Panc1 (cell line): ENCODE results near the gene SNRNP25.

Experiments used
- CTCF ChIP-seq: fragments of 450-650 bp; IDR thresholded peaks from 2 replicates; pipeline ENCODE4 v1.5.1; 2017; ENCODE audit warnings: mild to moderate bottlenecking
- POLR2AphosphoS5 ChIP-seq: IDR thresholded peaks from 2 replicates; pipeline ENCODE4 v1.6.1; 2012; ENCODE audit warnings: mild to moderate bottlenecking, low read depth, low read length, moderate library complexity
- SIN3A ChIP-seq: IDR thresholded peaks from 2 replicates; pipeline ENCODE4 v1.6.1; 2012; ENCODE audit warnings: low read depth, mild to moderate bottlenecking, low read length, moderate library complexity, borderline replicate concordance; ENCODE audit not compliant: insufficient read depth
- TF ChIP-seq, protein P1 (sequence below), 2 experiments: IDR thresholded peaks; 2 replicates each; pipeline ENCODE4 v1.6.1; 2011 to 2012; ENCODE audit warnings: low read depth in 2 of 2, control low read depth in 1 of 2, low read length in 1 of 2, mild to moderate bottlenecking in 1 of 2, moderate library complexity in 1 of 2; ENCODE audit not compliant: insufficient read depth in 1 of 2

DNA sequence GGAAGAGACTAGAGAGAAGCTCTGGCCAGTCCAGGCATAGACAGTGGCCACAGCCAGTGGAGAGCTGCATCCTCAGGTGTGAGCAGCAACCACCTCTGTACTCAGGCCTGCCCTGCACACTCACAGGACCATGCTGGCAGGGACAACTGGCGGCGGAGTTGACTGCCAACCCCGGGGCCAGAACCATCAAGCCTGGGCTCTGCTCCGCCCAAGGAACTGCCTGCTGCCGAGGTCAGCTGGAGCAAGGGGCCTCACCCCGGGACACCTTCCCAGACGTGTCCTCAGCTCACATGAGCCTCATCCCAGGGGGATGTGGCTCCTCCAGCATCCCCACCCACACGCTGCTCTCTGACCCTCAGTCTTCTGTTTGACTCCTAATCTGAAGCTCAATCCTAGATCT is 15.6 kb downstream of the SNRNP25 start:
- no peak for TF ChIP-seq CTCF
- no peak for TF ChIP-seq POLR2AphosphoS5
- no peak for TF ChIP-seq SIN3A
- TF ChIP-seq, protein P1, sequence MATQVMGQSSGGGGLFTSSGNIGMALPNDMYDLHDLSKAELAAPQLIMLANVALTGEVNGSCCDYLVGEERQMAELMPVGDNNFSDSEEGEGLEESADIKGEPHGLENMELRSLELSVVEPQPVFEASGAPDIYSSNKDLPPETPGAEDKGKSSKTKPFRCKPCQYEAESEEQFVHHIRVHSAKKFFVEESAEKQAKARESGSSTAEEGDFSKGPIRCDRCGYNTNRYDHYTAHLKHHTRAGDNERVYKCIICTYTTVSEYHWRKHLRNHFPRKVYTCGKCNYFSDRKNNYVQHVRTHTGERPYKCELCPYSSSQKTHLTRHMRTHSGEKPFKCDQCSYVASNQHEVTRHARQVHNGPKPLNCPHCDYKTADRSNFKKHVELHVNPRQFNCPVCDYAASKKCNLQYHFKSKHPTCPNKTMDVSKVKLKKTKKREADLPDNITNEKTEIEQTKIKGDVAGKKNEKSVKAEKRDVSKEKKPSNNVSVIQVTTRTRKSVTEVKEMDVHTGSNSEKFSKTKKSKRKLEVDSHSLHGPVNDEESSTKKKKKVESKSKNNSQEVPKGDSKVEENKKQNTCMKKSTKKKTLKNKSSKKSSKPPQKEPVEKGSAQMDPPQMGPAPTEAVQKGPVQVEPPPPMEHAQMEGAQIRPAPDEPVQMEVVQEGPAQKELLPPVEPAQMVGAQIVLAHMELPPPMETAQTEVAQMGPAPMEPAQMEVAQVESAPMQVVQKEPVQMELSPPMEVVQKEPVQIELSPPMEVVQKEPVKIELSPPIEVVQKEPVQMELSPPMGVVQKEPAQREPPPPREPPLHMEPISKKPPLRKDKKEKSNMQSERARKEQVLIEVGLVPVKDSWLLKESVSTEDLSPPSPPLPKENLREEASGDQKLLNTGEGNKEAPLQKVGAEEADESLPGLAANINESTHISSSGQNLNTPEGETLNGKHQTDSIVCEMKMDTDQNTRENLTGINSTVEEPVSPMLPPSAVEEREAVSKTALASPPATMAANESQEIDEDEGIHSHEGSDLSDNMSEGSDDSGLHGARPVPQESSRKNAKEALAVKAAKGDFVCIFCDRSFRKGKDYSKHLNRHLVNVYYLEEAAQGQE (IDR thresholded peaks at IDR 0.05; ENCODE audit: insufficient read depth in 1 of 2, low read depth in 2 of 2, low read length in 1 of 2) = no peak
